Measurements from ENCODE around the gene SNX30.
"Not testable (repeated sequence)": the region's sequence is repeated elsewhere in the genome, so short reads cannot be mapped to it uniquely, and the experiment has no call there.

The SNX30 gene, protein sequence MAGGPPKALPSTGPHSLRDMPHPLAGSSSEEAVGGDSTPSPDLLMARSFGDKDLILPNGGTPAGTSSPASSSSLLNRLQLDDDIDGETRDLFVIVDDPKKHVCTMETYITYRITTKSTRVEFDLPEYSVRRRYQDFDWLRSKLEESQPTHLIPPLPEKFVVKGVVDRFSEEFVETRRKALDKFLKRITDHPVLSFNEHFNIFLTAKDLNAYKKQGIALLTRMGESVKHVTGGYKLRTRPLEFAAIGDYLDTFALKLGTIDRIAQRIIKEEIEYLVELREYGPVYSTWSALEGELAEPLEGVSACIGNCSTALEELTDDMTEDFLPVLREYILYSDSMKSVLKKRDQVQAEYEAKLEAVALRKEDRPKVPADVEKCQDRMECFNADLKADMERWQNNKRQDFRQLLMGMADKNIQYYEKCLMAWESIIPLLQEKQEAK

DNA sequence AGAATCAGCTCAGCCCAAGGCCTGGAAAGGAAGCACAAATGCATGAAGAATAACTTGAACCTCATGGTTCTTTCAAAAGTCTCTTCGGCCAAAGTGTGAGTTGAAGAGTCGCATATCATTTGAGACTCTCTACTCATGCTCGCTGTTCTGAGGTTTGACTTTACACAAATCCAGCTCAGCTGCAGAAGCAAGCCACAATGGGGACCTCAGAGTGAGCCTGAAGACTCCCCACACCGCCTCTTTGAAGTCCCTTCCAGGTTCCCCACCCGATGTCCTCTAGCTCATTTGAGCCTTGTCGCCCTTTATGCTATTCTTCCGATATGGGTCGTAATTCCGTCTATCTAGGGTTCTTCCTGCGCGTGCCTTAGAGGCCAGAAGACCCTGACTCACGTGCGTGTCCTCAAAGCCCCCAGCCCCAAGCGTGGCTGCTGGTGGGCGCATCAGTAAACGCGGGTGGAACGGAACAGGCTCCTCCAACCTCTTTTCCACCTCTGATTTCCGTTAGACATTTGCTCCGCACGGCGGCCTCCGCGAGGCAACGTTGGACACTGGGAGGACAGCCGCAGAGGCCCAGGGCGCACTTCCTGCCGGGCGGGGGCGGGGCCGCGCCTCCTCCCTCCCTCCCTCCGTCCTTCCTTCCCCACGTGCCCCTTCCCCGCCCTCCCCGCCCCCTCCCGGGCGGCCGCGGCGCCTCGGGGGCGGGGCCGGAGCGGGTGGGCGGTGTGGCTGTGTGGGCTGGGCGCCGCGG, at the start of gene SNX30:
SNX30 (plus strand) TSS at position 745 of the 748 bp plus-strand sequence. CDS start 242 bp downstream, outside the sequence.
- DNase-seq (ENCODE audit: low read depth): peak; percentile 61

DNA sequence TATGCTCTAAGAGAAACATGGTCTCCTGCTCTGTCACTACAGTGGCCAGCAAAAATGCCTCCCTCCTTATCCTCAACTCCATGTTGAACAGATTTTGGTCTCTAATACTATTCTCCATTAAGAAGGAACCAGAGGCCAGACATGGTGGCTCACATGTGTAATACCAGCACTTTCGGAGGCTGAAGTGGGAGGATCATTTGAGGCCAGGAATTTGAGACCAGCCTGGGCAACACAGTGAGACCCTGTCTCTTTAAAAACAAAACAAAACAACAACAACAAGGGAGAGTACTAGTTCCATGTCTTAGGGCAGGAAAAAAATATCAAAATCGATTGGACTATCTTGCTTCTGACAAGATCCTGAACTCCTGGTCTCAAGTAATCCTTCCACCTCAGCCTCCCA, 47.3 kb upstream of the SNX30 start:
- no peak for DNase-seq (ENCODE audit: low read depth)

DNA sequence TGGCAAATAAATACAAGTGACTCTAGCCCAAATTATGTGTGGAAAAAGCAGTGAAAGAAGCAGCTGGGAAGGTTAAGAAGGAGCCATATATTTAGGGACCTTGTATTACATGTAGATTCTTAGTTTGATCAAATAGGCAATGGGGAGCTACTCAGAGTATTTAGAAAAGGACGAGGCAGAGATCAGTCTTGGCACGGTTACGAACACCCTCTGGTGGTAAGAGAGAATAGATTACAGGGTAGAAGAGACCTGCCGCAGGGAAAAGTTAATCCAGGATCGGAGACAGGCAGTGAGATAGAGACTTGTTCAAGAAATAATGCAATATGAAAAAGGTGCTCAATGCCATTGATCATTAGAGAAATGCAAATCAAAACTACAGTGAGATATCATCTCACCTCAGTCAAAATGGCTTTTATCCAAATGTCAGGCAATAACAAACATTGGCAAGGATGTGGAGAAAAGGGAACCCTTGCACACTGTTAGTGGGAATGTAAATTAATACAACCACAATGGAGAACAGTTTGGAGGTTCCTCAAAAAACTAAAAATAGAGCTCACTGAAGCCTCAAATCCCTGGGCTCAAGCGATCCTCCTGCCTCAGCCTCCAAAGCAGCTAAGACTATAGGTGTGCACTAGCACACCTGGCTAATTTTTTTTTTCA, 44.7 kb upstream of the SNX30 start:
- DNase-seq (ENCODE audit: low read depth): no peak

DNA sequence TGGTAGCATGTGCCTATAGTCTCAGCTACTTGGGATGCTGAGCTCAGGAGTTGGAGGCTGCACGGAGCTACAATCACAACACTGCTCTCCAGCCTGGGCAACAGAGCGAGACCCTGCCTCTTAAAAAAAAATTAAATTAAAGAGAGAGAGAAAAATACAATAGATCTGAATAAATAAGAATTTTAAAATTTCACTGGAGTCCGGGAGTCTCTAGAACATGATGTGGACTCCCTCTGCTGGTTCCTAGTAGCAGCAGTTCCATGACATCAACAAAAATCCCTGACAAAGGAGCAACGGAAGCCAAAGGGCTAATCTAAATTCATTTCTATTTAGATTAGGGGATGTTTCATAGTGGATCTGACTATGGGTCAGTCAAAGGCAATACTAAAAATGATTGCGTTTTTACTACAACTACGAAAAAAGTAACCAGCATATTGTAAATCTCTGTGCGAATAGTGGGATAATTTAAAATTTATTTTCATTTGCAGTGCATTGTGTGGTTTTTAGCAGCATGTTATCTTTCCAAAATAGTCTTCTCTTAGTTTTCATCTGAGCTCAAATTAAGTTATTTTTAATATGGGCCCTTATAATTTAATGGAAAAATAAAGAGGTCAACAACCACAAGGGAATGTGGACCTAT, 39.4 kb upstream of the SNX30 start:
- no peak for DNase-seq (ENCODE audit: low read depth)

DNA sequence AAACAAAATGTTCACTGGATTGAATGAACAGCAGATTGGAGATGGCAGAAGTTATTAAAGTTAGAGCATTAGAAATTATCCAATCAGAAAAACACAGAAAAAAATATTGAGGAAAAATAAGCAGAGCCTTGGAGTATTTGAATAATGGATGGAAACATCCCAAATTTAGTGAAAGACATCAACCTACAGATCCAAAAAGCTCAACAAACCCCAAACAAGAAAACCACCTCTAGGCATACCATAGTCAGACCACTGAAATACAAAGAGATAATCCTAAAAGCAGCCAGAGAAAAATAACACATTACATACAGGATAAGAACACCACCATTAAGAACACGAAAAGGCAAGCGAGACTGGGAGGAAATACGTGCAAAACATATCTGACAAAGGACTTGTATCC, 37.9 kb upstream of the SNX30 start:
- no peak for DNase-seq (ENCODE audit: low read depth)

DNA sequence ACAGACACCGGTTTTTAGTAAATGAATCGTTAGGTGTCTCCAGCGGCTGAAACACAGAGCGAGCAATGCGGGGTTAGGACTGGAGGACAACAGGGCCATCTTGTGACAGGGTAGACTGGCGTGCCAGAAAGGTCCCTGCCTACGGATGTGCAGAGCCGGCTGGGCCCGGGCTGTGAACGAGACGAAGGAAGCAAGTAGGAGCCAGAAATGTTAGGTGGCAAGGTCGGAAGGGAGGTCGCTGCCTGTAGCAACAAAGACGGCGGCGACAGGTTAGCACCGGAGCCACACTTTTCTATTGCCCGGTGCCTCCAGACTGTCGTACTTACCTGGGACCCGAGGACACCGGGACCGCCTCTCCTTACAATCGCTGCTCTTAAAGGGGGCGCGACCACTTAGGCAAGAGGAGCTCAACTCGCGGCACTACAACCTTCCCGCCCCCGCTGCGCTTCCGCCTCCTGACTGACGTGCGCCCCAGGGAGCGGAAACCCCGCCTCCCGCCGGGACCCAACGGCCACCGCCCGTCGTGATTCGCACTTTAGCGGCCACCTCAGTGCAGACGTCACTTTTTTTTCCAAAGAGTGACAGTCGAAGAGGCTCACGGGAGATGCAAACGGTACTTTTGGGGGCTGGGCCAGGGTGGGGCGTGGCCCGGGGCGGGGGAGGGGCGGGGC, 32.8 kb upstream of the SNX30 start, which contains the start of gene INIP:
INIP (minus strand) TSS at position 457 of the 671 bp plus-strand sequence. CDS start 1,632 bp downstream, outside the sequence.
- peak; percentile 93 for DNase-seq (ENCODE audit: low read depth)

DNA sequence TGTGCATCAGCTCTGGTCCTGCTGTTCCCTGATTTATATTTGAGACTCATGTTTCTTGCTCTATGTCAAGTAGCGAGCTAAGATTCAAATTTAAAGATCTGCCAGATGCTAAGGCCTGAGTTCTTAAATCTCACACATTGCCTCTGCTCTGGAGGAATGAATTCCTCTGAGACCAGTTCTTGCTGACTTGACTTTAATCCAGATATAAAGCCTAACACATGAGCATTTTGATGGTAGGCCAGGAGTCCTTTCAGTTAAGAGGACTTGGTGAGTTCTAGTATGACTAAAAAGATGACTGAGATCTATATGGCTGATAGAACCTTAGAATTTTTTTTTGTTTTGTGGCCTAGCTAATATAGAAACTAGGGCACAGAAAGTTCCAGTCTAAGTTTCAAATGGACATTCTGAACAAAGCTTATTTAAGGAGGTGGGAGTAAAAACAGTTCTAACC, 31.3 kb upstream of the SNX30 start:
- no peak for DNase-seq (ENCODE audit: low read depth)

DNA sequence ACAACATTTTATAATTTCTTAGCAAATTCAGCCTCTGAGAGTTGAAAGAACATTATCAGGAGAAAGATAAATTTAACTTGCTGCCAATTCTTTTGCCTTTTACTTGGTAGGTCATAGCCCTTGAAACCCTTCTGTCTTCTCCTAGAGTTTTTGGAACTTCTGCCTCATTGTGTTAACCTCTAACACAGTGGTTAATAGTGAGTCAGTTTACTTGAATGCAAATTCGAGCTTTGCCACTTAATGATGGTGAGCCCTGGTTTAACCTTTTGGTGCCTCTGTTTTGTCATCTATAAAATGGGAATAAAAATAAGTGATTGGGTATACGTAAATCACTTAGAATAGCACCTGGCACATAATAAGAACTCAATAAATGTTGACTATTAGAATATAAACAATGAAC, 30.9 kb upstream of the SNX30 start:
- no peak for DNase-seq (ENCODE audit: low read depth)

DNA sequence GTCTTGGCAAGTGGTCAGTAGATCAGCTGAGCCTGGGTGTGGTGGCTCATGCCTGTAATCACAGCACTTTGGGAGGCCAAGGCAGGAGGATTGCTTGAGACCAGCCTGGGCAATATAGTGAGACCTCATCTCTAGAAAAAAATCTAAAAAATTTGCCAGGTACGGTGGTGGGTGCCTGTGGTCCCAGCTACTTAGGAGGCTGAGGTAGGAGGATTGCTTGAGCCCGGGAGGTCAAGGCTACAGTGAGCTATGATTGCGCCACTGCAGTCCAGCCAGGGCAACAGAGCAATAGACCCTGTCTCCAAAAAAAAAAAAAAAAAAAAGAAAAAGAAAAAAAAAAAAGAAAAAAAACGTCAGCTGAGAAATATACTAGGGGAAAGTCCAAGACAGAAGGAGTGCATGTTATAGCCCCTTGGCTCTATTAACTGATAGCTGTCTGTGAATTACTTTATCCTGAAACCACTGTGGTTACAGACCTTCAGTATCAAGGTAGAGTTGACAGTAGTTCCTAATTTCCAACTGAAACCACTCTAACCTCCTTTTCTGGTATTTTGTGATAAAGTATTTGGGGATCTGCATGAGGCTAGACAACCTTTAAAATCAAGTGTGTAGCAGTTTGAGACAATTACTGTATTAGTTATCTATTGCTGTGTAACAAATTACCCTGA, 30.3 kb upstream of the SNX30 start:
- no peak for DNase-seq (ENCODE audit: low read depth)

DNA sequence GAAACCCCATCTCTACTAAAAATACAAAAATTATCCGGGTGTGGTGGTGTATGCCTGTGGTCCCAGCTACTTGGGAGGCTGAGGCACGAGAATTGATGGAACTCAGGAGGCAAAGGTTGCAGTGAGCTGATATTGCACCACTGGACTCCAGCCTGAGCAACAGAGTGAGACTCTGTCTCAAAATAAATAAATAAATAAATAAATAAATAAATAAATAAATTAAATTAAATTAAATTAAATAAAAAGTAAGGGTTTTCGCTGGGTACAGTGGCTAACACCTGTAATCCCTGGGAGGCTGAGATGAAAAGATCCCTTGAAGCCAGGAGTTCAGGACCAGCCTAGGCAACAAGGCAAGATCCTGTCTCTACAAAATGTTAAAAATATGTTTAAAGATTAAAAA, 27.8 kb upstream of the SNX30 start:
- not testable (repeated sequence) for DNase-seq (ENCODE audit: low read depth)

DNA sequence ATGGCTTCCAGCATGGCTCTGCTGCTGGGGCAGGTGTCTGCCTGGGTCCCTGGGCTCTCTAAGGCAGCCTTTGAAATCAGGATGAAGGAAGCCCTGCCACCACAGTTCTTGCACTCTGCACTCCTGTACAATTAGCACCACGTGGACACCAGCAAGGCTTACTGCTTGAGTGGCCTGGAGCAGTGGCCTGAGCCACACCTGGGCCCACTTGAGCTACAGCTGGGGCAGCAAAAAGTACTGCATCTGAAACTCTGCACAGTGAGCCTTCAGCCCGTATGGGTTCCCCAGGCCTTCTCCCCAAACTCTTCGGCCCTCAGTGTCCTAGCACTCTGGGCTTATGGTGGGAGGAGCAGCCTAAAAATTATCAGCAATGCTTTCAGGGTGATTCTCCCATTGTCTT, 24.6 kb upstream of the SNX30 start:
- DNase-seq (ENCODE audit: low read depth): no peak

DNA sequence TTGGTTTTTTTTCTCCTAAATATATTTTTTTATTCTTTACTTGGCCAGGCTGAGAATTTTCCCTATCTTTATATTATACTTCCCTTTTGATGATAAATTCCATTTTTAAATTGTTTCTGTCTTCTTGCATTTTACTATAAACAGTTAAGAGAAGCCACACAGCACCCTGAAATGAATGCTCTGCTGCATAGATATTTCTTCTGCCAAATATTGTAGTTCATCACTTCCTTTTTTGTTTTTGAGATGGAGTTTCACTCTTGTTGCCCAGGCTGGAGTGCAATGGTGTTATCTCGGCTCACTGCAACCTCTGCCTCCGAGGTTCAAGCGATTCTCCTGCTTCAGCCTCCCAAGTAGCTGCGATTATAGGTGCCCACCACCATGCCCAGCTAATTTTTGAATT, 24.1 kb upstream of the SNX30 start:
- DNase-seq (ENCODE audit: low read depth): no peak

DNA sequence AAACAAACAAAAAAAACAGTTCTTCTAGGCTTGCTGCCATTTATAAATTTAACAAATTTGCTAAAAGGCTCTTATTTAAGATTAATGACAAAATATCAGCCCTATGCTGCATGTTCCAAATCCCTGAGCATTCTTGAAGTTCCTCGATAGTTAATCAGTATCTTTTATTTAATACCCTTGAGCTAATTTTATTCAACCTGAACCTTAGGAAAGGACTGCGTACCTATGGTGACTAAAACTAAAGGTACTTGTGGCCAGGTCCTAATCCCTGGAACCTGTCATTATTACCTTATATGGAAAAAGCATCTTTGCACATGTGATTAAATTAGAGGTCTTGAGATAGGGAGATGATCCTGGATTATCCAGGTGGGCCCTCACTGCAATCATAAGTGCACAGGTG, 22.2 kb upstream of the SNX30 start:
- no peak for DNase-seq (ENCODE audit: low read depth)

DNA sequence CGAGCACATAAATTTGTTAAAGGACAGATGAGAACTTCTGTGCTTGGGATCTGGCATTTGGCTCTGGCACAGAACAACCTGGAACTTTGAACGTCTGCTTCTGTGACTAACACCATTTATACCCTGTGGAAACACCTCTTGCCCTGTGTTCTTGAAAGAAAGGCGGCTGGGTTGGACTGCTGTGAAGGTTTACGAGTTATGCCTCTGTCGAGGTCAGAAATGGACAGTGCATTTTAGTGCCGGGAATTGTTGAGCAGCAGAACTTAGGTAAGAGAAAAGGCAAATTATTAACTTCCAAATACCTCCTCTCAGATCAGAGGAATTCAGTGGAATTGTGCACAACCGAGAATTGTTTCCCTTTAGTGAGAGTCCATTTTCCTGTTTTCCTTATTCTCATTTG, 18.6 kb upstream of the SNX30 start:
- no peak for DNase-seq (ENCODE audit: low read depth)

DNA sequence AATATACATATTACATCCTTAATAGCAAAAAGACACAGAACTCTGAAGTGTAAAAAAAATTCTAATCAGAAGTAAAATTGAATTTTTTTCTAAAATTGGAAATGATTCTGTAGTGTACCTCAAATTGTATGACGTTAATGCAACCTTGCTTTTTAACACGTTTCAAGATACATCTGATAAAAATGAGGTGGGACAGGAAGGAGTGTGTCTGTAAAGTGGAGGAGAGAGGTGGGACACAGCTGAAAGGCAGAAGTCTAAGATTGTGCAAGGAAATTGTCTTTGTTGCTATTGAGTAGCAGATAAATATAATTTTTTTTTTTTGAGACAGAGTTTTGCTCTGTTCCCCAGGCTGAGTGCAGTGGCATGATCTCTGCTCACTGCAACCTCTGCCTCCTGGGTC, 15.7 kb upstream of the SNX30 start:
- DNase-seq (ENCODE audit: low read depth): no peak

DNA sequence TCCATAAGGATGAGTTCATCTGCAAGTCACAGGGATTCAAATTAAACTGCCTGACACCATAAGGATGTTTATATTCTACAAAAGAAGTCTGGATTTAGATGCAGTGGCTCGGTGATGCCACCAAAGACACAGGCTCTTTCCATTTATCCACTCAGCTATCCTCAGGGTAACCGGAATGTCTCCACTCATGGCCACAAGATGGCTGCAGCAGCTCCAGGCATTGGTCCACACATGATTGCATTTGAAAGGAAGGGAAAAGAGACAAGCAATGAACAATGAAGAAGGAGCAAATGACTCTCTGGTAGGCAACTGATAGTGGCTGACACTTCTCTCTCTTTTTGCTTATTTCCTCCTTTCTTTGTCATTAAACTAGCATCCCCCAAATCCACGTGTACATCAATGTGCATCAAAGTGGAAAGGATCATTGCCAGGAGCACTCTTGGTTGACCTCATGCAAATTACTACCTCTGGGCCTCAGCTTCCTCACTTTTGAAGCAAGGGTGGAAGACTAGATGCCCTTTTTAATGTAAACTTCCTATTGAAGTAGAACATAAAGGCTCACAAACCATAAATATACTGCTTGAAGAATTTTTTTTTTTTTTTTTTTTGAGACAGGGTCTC, 7.2 kb upstream of the SNX30 start:
- no peak for DNase-seq (ENCODE audit: low read depth)

DNA sequence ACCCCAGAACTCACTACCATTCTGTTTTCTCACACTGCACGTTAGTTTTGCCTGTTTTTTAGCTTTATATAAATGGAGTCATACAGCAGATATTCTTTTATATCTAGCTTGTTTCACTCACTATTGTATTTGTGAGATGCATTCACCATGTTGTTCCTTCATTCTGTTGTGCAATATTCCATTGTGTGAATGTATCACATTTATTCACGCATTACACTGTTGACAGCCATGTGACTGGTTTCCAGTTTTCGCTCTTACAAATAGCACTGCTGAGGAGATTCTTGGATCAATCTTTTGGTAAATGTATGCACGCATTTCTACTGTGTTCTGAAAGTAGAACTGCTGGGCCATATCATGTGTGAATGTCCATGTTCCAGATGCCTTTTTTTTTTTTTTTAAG, 6.4 kb upstream of the SNX30 start:
- no peak for DNase-seq (ENCODE audit: low read depth)

DNA sequence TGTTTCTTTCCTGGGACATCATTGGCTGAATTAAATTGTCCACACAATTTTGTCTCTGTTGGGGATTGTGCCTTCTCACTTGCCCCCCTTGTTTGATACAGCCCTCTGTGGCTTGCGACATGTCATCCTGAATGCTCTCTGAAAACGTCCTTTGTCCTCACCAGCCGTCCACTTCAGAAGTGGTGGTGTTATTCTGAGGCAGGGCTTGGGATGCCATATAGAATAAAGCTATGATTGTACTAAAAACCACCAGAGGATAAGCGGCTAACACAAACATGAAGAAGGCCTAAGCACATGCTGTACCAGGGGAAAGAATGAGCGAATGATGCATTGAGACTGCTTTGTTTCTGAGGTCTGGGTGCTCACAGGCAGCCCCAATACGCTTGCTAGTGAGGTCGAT, 3.5 kb upstream of the SNX30 start:
- DNase-seq (ENCODE audit: low read depth): no peak

DNA sequence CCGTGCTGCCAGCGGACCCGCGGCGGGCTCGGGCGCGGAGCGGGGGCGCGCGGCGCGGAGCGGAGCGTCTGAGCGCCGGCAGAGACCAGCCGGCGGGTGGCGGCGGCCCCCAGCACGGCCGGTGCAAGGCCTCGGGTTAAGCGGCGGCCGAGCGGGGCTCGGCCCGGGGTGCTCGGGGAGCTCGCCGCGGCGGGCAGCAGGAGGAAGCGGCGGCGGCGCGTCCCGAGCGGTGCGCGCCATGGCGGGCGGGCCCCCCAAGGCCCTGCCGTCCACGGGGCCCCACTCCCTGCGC, 150 bp downstream of the SNX30 start:
- DNase-seq (ENCODE audit: low read depth): no peak

DNA sequence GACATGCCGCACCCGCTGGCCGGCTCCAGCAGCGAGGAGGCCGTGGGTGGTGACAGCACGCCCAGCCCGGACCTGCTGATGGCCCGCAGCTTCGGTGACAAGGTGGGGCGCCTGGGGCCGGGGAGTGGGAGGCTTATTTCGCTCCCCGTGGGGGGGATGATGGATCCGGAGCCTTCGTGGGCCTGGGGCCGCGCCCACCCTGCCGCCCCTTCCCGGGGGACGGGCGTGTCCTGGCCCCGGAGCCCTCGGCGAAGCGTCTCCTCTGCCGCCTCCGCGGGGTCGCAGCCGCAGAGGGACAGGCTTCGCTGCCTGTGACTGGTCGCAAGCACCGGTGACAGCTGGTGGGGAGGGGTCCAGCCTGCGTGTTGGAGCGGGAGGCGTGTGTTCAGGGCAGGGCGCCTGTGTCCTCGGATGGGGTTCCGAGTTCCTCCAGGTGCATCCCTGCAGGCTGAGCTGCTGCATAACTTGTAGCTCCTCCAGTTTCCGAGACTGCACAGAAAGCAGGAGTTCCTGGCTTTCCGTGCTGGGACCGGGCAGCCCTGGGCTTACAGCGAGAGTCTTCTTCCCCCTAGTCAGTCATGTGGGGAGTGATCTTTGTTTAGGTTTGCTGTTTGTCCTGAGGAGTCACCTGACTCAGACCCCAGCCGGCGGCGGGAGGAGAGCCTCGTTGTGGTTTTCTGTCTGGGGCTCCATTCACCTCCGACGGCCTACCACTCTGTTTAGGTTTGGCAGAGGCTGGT, 666 bp downstream of the SNX30 start:
- DNase-seq (ENCODE audit: low read depth): peak; percentile 16
